HepG2 (cell line): ENCODE results near the gene TAT. TPM values are rescaled to one million over a fixed set of nuclear protein-coding genes. Genes with fewer than 3 reads are reported as not detected.

Source experiments
- HNRNPH1 ChIP-seq: fragments of 200-400 bp; formaldehyde crosslinking; optimal IDR thresholded peaks from 2 replicates; pipeline ENCODE3; 2017; ENCODE audit warnings: mild to moderate bottlenecking, low read depth, low read length
- NCOA1 ChIP-seq: sonication (generic); formaldehyde crosslinking; IDR thresholded peaks from 2 replicates; pipeline ENCODE4 v1.9.0; 2021; ENCODE audit warnings: missing genetic modification reagents
- PHF5A ChIP-seq: IDR thresholded peaks from one replicate; pipeline ENCODE4 v1.6.1; 2018; ENCODE audit warnings: low read depth, missing genetic modification reagents; ENCODE audit not compliant: unreplicated experiment
- RARG ChIP-seq: sonication (generic); formaldehyde crosslinking; IDR thresholded peaks from 2 replicates; pipeline ENCODE4 v1.4.0; 2020; ENCODE audit warnings: low read depth, mild to moderate bottlenecking, missing genetic modification reagents
- ZIK1 ChIP-seq: sonication (generic); formaldehyde crosslinking; IDR thresholded peaks from 2 replicates; pipeline ENCODE4 v1.5.0; 2020; ENCODE audit warnings: mild to moderate bottlenecking, low read depth, missing genetic modification reagents, borderline replicate concordance
- ZNF234 ChIP-seq: sonication (generic); formaldehyde crosslinking; conservative IDR thresholded peaks from 2 replicates; pipeline ENCODE4 v1.5.1; 2020; ENCODE audit warnings: mild to moderate bottlenecking, missing genetic modification reagents
- ZNF296 ChIP-seq: sonication (generic); formaldehyde crosslinking; conservative IDR thresholded peaks from 2 replicates; pipeline ENCODE4 v1.5.0; 2020; ENCODE audit warnings: mild to moderate bottlenecking, missing genetic modification reagents
- ZNF317 ChIP-seq: sonication (generic); formaldehyde crosslinking; IDR thresholded peaks from 2 replicates; pipeline ENCODE4 v1.5.0; 2020; ENCODE audit warnings: mild to moderate bottlenecking, missing genetic modification reagents
- ZNF354B ChIP-seq: sonication (generic); formaldehyde crosslinking; IDR thresholded peaks from 2 replicates; pipeline ENCODE4 v1.8.0; 2022; ENCODE audit warnings: mild to moderate bottlenecking, missing genetic modification reagents
- ZNF557 ChIP-seq: sonication (generic); formaldehyde crosslinking; IDR thresholded peaks from 2 replicates; pipeline ENCODE4 v1.4.0; 2020; ENCODE audit warnings: missing genetic modification reagents
- ZNF678 ChIP-seq: sonication (generic); formaldehyde crosslinking; IDR thresholded peaks from 2 replicates; pipeline ENCODE4 v1.4.0; 2020; ENCODE audit warnings: mild to moderate bottlenecking, missing genetic modification reagents
- polyA plus RNA-seq, 8 experiments: library from polyadenylated mRNA; depleted of rRNA in 3 of 8; stranded (reverse) in 7 of 8; unstranded in 1 of 8; fragments of >200 nt; fragmentation: Illumina TruSeq in 4 of 8; extraction: Trizol in 4 of 8; gene quantifications; 2 replicates each; pipeline versions ENCODE4 v1.2.1 to v1.2.3, GENCODE V29; 2011 to 2016; ENCODE audit warnings: low read depth in 4 of 8, missing spikeins in 1 of 8, mixed read lengths in 1 of 8; ENCODE audit not compliant: insufficient read depth in 1 of 8
- total RNA-seq, 5 experiments: library from RNA; depleted of rRNA; stranded (reverse); fragments of >200 nt; fragmentation: Illumina TruSeq; extraction: Trizol; gene quantifications; 2 replicates each; pipeline ENCODE4 v1.2.3, GENCODE V29; 2016; ENCODE audit warnings: low read depth in 1 of 5
- TF ChIP-seq, protein P1 (sequence below): sonication (generic); formaldehyde crosslinking; IDR thresholded peaks from 2 replicates; pipeline ENCODE4 v1.5.1; 2020; ENCODE audit warnings: missing genetic modification reagents, mild to moderate bottlenecking, borderline replicate concordance
- TF ChIP-seq, protein P2 (sequence below): sonication (generic); formaldehyde crosslinking; IDR thresholded peaks from 2 replicates; pipeline ENCODE4 v1.4.0; 2020; ENCODE audit warnings: missing genetic modification reagents
- TF ChIP-seq, protein P3 (sequence below): sonication (generic); formaldehyde crosslinking; IDR thresholded peaks from 2 replicates; pipeline ENCODE4 v1.5.0; 2020; ENCODE audit warnings: mild to moderate bottlenecking, missing genetic modification reagents
- TF ChIP-seq, protein P4 (sequence below): sonication (generic); formaldehyde crosslinking; IDR thresholded peaks from 2 replicates; pipeline ENCODE4 v1.9.0; 2021; ENCODE audit warnings: missing genetic modification reagents, borderline replicate concordance
- TF ChIP-seq, protein P5 (sequence below): sonication (generic); formaldehyde crosslinking; IDR thresholded peaks from 2 replicates; pipeline ENCODE4 v1.4.0; 2020; ENCODE audit warnings: missing genetic modification reagents

The TAT gene
- total and polyA plus RNA-seq, 2 of the 13 experiments (the other 11 are each of a cell fraction or from before 2014, with no cell fraction given), result 1.6 to 5.8 TPM

DNA sequence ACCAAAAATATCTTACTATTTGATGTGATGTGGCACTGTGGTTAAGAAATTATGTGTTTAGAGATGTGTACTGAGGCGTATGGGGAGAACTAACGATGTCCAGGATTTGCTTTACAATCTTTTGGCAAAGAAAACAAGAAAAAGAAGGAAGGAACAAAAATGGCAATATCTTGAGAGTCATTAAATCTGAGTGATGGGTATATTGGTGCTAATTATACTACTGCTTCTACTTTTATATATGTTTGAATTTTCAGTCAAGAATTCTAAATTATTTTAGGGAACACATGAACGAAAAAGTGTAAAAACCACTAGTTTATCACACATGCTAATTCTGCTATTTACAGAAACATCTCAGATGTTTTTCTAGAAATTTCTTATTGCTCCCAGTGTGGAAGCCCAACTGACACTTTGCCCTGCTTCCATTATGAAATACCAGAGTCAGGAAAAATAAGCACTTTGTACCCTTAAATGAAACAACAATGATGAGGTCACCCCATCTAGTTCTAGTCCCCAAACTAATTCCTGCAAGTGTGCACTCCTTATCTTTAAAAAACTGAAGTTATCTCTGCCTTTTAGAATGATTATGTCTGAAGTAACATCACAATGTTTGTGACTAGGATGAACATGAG is 18.8 kb downstream of the TAT start (continued):
- no peak for TF ChIP-seq HNRNPH1
- no peak for TF ChIP-seq ZIK1 (CRISPR knock-in tag)
- TF ChIP-seq ZNF234 (CRISPR knock-in tag), result 0 out of 2 replicates have a peak, but pooled peaks have one; percentile 38
- TF ChIP-seq NCOA1 (CRISPR knock-in tag), result no peak
- TF ChIP-seq ZNF678 (CRISPR knock-in tag), result no peak
- TF ChIP-seq PHF5A (CRISPR knock-in tag), result no peak
- TF ChIP-seq ZNF296 (CRISPR knock-in tag), result no peak
- TF ChIP-seq ZNF354B (CRISPR knock-in tag), result no peak
- TF ChIP-seq, protein P1, sequence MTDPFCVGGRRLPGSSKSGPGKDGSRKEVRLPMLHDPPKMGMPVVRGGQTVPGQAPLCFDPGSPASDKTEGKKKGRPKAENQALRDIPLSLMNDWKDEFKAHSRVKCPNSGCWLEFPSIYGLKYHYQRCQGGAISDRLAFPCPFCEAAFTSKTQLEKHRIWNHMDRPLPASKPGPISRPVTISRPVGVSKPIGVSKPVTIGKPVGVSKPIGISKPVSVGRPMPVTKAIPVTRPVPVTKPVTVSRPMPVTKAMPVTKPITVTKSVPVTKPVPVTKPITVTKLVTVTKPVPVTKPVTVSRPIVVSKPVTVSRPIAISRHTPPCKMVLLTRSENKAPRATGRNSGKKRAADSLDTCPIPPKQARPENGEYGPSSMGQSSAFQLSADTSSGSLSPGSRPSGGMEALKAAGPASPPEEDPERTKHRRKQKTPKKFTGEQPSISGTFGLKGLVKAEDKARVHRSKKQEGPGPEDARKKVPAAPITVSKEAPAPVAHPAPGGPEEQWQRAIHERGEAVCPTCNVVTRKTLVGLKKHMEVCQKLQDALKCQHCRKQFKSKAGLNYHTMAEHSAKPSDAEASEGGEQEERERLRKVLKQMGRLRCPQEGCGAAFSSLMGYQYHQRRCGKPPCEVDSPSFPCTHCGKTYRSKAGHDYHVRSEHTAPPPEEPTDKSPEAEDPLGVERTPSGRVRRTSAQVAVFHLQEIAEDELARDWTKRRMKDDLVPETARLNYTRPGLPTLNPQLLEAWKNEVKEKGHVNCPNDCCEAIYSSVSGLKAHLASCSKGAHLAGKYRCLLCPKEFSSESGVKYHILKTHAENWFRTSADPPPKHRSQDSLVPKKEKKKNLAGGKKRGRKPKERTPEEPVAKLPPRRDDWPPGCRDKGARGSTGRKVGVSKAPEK (CRISPR knock-in tag), result no peak
- TF ChIP-seq, protein P2, sequence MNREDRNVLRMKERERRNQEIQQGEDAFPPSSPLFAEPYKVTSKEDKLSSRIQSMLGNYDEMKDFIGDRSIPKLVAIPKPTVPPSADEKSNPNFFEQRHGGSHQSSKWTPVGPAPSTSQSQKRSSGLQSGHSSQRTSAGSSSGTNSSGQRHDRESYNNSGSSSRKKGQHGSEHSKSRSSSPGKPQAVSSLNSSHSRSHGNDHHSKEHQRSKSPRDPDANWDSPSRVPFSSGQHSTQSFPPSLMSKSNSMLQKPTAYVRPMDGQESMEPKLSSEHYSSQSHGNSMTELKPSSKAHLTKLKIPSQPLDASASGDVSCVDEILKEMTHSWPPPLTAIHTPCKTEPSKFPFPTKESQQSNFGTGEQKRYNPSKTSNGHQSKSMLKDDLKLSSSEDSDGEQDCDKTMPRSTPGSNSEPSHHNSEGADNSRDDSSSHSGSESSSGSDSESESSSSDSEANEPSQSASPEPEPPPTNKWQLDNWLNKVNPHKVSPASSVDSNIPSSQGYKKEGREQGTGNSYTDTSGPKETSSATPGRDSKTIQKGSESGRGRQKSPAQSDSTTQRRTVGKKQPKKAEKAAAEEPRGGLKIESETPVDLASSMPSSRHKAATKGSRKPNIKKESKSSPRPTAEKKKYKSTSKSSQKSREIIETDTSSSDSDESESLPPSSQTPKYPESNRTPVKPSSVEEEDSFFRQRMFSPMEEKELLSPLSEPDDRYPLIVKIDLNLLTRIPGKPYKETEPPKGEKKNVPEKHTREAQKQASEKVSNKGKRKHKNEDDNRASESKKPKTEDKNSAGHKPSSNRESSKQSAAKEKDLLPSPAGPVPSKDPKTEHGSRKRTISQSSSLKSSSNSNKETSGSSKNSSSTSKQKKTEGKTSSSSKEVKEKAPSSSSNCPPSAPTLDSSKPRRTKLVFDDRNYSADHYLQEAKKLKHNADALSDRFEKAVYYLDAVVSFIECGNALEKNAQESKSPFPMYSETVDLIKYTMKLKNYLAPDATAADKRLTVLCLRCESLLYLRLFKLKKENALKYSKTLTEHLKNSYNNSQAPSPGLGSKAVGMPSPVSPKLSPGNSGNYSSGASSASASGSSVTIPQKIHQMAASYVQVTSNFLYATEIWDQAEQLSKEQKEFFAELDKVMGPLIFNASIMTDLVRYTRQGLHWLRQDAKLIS, result no peak
- no peak for TF ChIP-seq ZNF557 (CRISPR knock-in tag)
- TF ChIP-seq, protein P3, sequence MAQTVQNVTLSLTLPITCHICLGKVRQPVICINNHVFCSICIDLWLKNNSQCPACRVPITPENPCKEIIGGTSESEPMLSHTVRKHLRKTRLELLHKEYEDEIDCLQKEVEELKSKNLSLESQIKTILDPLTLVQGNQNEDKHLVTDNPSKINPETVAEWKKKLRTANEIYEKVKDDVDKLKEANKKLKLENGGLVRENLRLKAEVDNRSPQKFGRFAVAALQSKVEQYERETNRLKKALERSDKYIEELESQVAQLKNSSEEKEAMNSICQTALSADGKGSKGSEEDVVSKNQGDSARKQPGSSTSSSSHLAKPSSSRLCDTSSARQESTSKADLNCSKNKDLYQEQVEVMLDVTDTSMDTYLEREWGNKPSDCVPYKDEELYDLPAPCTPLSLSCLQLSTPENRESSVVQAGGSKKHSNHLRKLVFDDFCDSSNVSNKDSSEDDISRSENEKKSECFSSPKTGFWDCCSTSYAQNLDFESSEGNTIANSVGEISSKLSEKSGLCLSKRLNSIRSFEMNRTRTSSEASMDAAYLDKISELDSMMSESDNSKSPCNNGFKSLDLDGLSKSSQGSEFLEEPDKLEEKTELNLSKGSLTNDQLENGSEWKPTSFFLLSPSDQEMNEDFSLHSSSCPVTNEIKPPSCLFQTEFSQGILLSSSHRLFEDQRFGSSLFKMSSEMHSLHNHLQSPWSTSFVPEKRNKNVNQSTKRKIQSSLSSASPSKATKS (CRISPR knock-in tag), result no peak
- no peak for TF ChIP-seq RARG
- TF ChIP-seq, protein P4, sequence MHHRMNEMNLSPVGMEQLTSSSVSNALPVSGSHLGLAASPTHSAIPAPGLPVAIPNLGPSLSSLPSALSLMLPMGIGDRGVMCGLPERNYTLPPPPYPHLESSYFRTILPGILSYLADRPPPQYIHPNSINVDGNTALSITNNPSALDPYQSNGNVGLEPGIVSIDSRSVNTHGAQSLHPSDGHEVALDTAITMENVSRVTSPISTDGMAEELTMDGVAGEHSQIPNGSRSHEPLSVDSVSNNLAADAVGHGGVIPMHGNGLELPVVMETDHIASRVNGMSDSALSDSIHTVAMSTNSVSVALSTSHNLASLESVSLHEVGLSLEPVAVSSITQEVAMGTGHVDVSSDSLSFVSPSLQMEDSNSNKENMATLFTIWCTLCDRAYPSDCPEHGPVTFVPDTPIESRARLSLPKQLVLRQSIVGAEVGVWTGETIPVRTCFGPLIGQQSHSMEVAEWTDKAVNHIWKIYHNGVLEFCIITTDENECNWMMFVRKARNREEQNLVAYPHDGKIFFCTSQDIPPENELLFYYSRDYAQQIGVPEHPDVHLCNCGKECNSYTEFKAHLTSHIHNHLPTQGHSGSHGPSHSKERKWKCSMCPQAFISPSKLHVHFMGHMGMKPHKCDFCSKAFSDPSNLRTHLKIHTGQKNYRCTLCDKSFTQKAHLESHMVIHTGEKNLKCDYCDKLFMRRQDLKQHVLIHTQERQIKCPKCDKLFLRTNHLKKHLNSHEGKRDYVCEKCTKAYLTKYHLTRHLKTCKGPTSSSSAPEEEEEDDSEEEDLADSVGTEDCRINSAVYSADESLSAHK, result no peak
- TF ChIP-seq ZNF317, result no peak; the same call in 1 of the 2 replicates
- TF ChIP-seq, protein P5, sequence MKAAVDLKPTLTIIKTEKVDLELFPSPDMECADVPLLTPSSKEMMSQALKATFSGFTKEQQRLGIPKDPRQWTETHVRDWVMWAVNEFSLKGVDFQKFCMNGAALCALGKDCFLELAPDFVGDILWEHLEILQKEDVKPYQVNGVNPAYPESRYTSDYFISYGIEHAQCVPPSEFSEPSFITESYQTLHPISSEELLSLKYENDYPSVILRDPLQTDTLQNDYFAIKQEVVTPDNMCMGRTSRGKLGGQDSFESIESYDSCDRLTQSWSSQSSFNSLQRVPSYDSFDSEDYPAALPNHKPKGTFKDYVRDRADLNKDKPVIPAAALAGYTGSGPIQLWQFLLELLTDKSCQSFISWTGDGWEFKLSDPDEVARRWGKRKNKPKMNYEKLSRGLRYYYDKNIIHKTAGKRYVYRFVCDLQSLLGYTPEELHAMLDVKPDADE, result no peak
